ENCODE data around the gene CLDN6.

- TF ChIP-seq CTCF (IDR thresholded peaks at IDR 0.05): no peak
- TF ChIP-seq POLR2A (IDR thresholded peaks at IDR 0.05): no peak
These were observed 30.7 kb downstream of the CLDN6 start for GRCh38 chr16:2987286-2987685.

Measured in right lobe of liver (tissue), 4 donors.